Neural cell (in vitro differentiated cells): ENCODE measurements around the gene NKX1-2. TPM values are rescaled to one million over a fixed set of nuclear protein-coding genes. Genes with fewer than 3 reads are reported as not detected.

Experiments used
- H2AFZ ChIP-seq: fragments of 200-600, 300-800 bp; sonication (generic), shearing (Covaris generic); 2 replicates; pipeline ENCODE4 v1.6.0; 2014; ENCODE audit warnings: low read depth, mild to moderate bottlenecking, antibody characterized with exemption, low read length, moderate library complexity
- H3F3A ChIP-seq: fragments of 200-600 bp; shearing (Covaris generic); 2 replicates; pipeline ENCODE4 v1.6.1; 2016; ENCODE audit warnings: mild to moderate bottlenecking, moderate library complexity, mixed read lengths, antibody characterized with exemption, low read length; ENCODE audit not compliant: insufficient read depth, poor library complexity, severe bottlenecking
- H3K27ac ChIP-seq: fragments of 200-600, 300-800 bp; sonication (generic), shearing (Covaris generic); 2 replicates; pipeline ENCODE4 v1.5.1; 2014; ENCODE audit warnings: mild to moderate bottlenecking, low read length, moderate library complexity
- H3K27me3 ChIP-seq: fragments of 300-800, 200-600 bp; sonication (generic), shearing (Covaris generic); 2 replicates; pipeline ENCODE4 v1.6.0; 2014; ENCODE audit warnings: mild to moderate bottlenecking, low read depth, low read length, moderate library complexity; ENCODE audit not compliant: insufficient read depth
- H3K36me3 ChIP-seq: fragments of 300-800, 200-600 bp; sonication (generic), shearing (Covaris generic); 2 replicates; pipeline ENCODE4 v1.5.1; 2014; ENCODE audit warnings: mild to moderate bottlenecking, antibody characterized with exemption, low read length, moderate library complexity; ENCODE audit not compliant: insufficient read depth
- H3K4me2 ChIP-seq: fragments of 300-800, 200-600 bp; sonication (generic), shearing (Covaris generic); 2 replicates; pipeline ENCODE4 v1.6.0; 2014; ENCODE audit warnings: mild to moderate bottlenecking, low read length
- H3K4me3 ChIP-seq: fragments of 300-800, 200-600 bp; sonication (generic), shearing (Covaris generic); 2 replicates; pipeline ENCODE4 v1.5.1; 2014; ENCODE audit warnings: mild to moderate bottlenecking, low read length, moderate library complexity
- H3K79me2 ChIP-seq: fragments of 200-600 bp; shearing (Covaris generic); replicated peaks from 2 replicates; pipeline ENCODE4 v1.6.0; 2014; ENCODE audit warnings: mild to moderate bottlenecking, low read length, moderate library complexity; ENCODE audit not compliant: insufficient read depth
- H3K9ac ChIP-seq: fragments of 300-800, 200-600 bp; sonication (generic), shearing (Covaris generic); 2 replicates; pipeline ENCODE4 v1.6.1; 2016; ENCODE audit warnings: mild to moderate bottlenecking, low read length, mixed read lengths
- H3K9me2 ChIP-seq: fragments of 200-600 bp; shearing (Covaris generic); 2 replicates; pipeline ENCODE4 v1.6.1; 2016; ENCODE audit warnings: mild to moderate bottlenecking, low read length, mixed read lengths; ENCODE audit not compliant: insufficient read depth
- H3K9me3 ChIP-seq: fragments of 200-600, 300-800 bp; sonication (generic), shearing (Covaris generic); 2 replicates; pipeline ENCODE4 v1.6.1; 2016; ENCODE audit warnings: mild to moderate bottlenecking, mixed run types, low read length, moderate library complexity, mixed read lengths
- H4K20me1 ChIP-seq: fragments of 200-600 bp; shearing (Covaris generic); 2 replicates; pipeline ENCODE4 v1.6.1; 2016; ENCODE audit warnings: mild to moderate bottlenecking, mixed run types; ENCODE audit not compliant: insufficient read depth
- CTCF ChIP-seq: fragments of 450-650 bp; IDR thresholded peaks from 2 replicates; pipeline ENCODE4 v1.5.1; 2014; ENCODE audit warnings: antibody characterized with exemption, mild to moderate bottlenecking, moderate library complexity; ENCODE audit not compliant: poor library complexity, severe bottlenecking
- EP300 ChIP-seq: fragments of 450-650 bp; conservative IDR thresholded peaks from 2 replicates; pipeline ENCODE4 v1.6.1; 2014; ENCODE audit warnings: antibody characterized with exemption, mild to moderate bottlenecking, moderate library complexity; ENCODE audit not compliant: poor library complexity, severe bottlenecking
- EZH2 ChIP-seq: fragments of 200-600, 300-800 bp; shearing (Covaris generic), sonication (generic); IDR thresholded peaks from 2 replicates; pipeline ENCODE4 v1.6.1; 2014; ENCODE audit warnings: antibody characterized with exemption, low read length, borderline replicate concordance, mild to moderate bottlenecking; ENCODE audit not compliant: insufficient read depth, poor library complexity, severe bottlenecking
- MXI1 ChIP-seq: fragments of 450-650 bp; conservative IDR thresholded peaks from 2 replicates; pipeline ENCODE4 v1.6.1; 2014; ENCODE audit warnings: antibody characterized with exemption, mild to moderate bottlenecking; ENCODE audit not compliant: poor library complexity, severe bottlenecking
- POLR2AphosphoS5 ChIP-seq: IDR thresholded peaks from 2 replicates; pipeline ENCODE4 v1.6.1; 2012
- RAD21 ChIP-seq: fragments of 450-650 bp; conservative IDR thresholded peaks from 2 replicates; pipeline ENCODE4 v1.6.1; 2014; ENCODE audit warnings: antibody characterized with exemption, mild to moderate bottlenecking, moderate library complexity
- REST ChIP-seq: IDR thresholded peaks from 2 replicates; pipeline ENCODE4 v1.6.1; 2012; ENCODE audit warnings: borderline replicate concordance
- SMC3 ChIP-seq: fragments of 450-650 bp; conservative IDR thresholded peaks from 2 replicates; pipeline ENCODE4 v1.6.1; 2014; ENCODE audit warnings: antibody characterized with exemption, mild to moderate bottlenecking, moderate library complexity; ENCODE audit not compliant: poor library complexity
- TAF1 ChIP-seq: IDR thresholded peaks from 2 replicates; pipeline ENCODE4 v1.6.1; 2012; ENCODE audit warnings: low read depth
- polyA plus RNA-seq: library from polyadenylated mRNA; depleted of rRNA; stranded (reverse); fragments of >200 nt; gene quantifications from 2 replicates; pipeline ENCODE4 v1.2.3, GENCODE V29; 2014

NKX1-2 gene
- polyA plus RNA-seq, 1 donor from 2014 or later, result 0.19 TPM

GRCh38 chr10:124469956-124470484, 20.2 kb upstream of the NKX1-2 start:
- no peak overlapping the region for H3K4me2 ChIP-seq
- H3K9me2 ChIP-seq, result no peaks in the 10 kb centered on the region
- no peaks in the 10 kb centered on the region for H3F3A ChIP-seq
- H3K9me3 ChIP-seq, result no peaks in the 10 kb centered on the region
- H3K79me2 ChIP-seq, result no peaks in the 10 kb centered on the region
- H3K27ac ChIP-seq, result no peak overlapping the region
- H2AFZ ChIP-seq, result no peak overlapping the region
- no peak for TF ChIP-seq REST
- TF ChIP-seq RAD21, result no peak
- TF ChIP-seq POLR2AphosphoS5, result no peak
- TF ChIP-seq CTCF, result no peak
- TF ChIP-seq EZH2, result no peak
- TF ChIP-seq EP300, result no peak
- H3K9ac ChIP-seq, result no peak overlapping the region
- H3K4me3 ChIP-seq, result no peak overlapping the region
- H4K20me1 ChIP-seq, result no peaks in the 10 kb centered on the region
- no peaks in the 10 kb centered on the region for H3K36me3 ChIP-seq
- no peaks in the 10 kb centered on the region for H3K27me3 ChIP-seq

DNA sequence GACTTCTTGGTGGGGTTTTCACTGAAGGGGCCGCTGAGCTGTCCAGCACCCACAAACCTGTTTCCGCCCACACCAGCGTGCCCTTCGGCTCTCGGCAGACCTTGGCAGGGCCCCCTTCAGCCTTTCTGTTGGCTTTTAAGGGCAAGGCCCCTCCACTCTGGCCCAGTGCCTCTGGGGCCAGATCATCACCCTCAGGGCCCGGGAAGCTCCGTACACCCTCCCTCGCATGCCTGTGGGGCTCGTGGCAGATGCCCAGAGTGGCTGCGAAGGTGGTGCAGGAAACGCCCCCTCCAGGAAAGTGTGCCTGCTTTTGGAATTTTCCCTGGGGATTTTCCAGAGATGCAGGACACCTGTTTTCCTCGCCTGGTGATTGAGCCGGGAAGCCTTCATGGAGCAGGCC, 18.8 kb upstream of the NKX1-2 start:
- Histone ChIP-seq H3K9me3 (no peaks in the 10 kb centered on the region), H3K27ac (no peak overlapping the region), H3K36me3 (no peaks in the 10 kb centered on the region), H3K9ac (no peak overlapping the region), H3K79me2 (no peaks in the 10 kb centered on the region), H3K27me3 (no peaks in the 10 kb centered on the region), H3K4me2 (no peak overlapping the region), H3F3A (no peaks in the 10 kb centered on the region), H3K9me2 (no peaks in the 10 kb centered on the region), H4K20me1 (no peaks in the 10 kb centered on the region), H2AFZ (no peak overlapping the region), H3K4me3 (no peak overlapping the region)
- no peak for TF ChIP-seq CTCF
- TF ChIP-seq RAD21, result no peak
- no peak for TF ChIP-seq EZH2
- no peak for TF ChIP-seq SMC3
- TF ChIP-seq MXI1, result no peak
- TF ChIP-seq REST, result no peak
- no peak for TF ChIP-seq TAF1
- TF ChIP-seq POLR2AphosphoS5, result no peak
- TF ChIP-seq EP300, result no peak
